Right kidney (tissue), 9 donors: ENCODE data around the gene RSPO1.
"Not testable (repeated sequence)": the region's sequence is repeated elsewhere in the genome, so short reads cannot be mapped to it uniquely, and the experiment has no call there.

Experiments
- DNase-seq: peaks from one replicate; pipeline ENCODE4 v3.0.0-alpha.2; 2016
- long read RNA-seq, 8 donors: transcript quantifications; one replicate each; lab custom pipeline, GENCODE V29; 2026

The RSPO1 gene
- long read RNA-seq, donor 1, partial matches to known transcripts: 0 of 3 reads
- long read RNA-seq, donor 1, other reads (novel, unspliced or antisense): 0 of 3 reads
- long read RNA-seq, donor 2: 0 reads
- long read RNA-seq, donor 3, partial matches to known transcripts: 0 of 1 reads
- long read RNA-seq, donor 3, other reads (novel, unspliced or antisense): 0 of 1 reads
- long read RNA-seq, donor 4, partial matches to known transcripts: 0 of 1 reads
- long read RNA-seq, donor 4, other reads (novel, unspliced or antisense): 0 of 1 reads
- long read RNA-seq, donor 5, partial matches to known transcripts: 0 of 1 reads
- long read RNA-seq, donor 5, other reads (novel, unspliced or antisense): 0 of 1 reads
- long read RNA-seq, donor 6: 0 reads
- long read RNA-seq, donor 7, partial matches to known transcripts: 0 of 2 reads
- long read RNA-seq, donor 7, other reads (novel, unspliced or antisense): 0 of 2 reads
- long read RNA-seq, donor 8, partial matches to known transcripts: 0 of 1 reads
- long read RNA-seq, donor 8, other reads (novel, unspliced or antisense): 0 of 1 reads

DNA sequence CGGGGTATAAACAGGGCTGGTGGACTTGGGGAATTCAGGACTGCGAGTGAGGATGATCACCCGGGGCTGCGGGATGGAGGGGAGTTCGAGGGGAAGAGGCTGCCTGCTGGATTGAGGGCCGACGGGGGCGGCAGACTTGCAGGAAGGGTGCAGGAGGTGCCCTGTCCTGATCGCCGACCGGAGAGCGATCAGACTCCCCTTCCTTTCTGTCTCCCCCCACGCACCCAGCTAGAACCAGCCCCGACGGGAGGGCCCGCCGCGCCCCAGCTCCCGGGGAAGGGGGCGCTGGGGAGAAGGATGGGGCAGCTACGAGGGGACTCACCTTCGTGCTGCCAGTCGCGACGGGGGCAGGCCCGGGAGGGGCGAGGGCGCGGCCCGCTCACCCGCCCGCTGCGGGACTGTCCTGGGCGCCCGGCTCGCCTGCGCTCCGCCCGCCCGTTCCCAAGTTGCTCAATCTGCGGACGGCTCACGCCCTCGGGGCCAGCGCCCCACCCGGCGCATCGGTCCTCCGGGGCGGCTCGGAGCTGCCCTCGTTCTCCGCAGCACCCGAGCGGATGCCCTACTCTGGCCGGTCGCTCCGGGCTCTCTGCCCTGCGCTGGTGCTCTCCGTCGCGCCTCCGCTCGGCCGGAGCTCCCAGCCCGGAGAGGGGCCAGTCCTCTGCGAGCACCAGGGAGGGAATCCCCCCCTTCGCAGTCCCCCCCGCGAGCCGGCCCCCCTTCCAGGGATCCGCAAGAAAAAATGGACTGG lies at the start of gene RSPO1:
TSS of gene RSPO1 (minus strand) at position 649 of the 748 bp plus-strand sequence. CDS start 5,231 bp downstream, outside the sequence.
- DNase-seq: peak; percentile 69

DNA sequence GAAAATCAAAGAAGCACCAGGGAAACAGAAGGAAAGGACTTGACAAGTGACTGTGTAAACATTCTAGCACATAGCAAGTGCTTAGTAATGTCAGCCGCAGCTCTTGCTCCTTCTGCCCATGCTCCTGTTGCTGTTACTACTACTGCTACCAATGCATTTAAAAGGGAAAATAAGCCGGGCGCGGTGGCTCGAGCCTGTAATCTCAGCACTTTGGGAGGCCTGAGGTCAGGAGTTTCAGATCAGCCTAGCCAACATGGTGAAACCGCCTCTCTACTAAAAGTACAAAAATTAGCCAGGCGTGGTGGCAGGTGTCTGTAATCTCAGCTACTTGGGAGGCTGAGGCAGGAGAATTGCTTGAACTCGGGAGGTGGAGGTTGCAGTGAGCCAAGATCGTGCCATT lies 49.5 kb upstream of the RSPO1 start:
- not testable (repeated sequence) for DNase-seq

- peak; percentile 51 for DNase-seq
Measured at GRCh38 chr1:37682334-37682987, 47.8 kb upstream of the RSPO1 start.

DNA sequence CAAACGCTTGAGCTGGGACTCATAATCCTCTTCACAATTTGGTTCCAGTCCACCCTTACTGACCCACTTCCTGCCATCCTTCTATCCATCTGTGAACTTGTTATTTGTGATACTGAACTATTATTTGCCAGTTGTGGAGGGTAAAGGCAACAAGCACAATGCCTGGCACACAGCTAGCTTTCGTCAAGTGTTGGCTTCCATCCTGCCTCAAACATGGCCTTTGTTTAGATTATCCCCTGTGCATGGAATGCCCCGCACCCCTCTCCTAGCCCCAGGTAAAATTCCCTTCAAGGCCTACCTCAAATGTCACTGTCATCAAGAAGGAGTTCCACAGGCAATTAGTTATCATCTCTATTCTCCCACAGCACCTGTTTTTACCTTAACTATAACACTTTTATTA lies 46.2 kb upstream of the RSPO1 start:
- no peak for DNase-seq

DNA sequence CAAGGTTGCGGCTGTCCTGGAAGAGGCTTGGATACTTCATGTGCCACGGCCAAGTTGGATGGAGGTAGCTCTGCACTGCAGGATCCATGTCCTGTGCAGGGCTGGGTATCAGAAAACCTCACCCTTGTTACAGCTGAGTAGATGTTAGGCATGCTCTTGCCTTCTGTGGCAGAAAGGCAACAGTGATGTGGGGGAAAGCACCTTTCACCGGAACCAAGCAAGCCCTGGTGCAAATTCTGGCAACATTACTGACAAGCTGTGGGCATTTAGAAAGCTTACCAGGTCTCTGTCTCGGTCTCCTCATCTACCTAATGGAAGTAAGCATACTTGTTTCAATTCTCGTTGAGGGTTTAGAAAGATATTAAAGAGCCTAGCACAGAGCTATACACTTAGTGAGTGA lies 43.1 kb upstream of the RSPO1 start:
- no peak for DNase-seq

DNA sequence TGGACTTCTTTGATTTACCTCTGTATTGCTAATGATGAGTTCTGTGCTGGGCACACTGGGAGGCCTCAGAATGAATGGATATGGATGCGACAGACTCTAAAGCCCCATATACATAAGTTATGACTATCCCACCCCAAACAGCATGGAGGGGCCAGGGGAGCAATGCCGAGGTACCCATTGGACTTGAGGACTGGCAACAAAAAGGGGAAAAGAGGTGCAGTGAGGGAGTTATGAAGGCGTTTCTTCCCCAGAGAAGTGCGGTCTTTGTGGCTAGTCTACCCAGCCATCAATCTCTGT lies 42.4 kb upstream of the RSPO1 start:
- DNase-seq: no peak

- DNase-seq: peak; percentile 42
Measured at GRCh38 chr1:37676281-37677142, 41.8 kb upstream of the RSPO1 start.

DNA sequence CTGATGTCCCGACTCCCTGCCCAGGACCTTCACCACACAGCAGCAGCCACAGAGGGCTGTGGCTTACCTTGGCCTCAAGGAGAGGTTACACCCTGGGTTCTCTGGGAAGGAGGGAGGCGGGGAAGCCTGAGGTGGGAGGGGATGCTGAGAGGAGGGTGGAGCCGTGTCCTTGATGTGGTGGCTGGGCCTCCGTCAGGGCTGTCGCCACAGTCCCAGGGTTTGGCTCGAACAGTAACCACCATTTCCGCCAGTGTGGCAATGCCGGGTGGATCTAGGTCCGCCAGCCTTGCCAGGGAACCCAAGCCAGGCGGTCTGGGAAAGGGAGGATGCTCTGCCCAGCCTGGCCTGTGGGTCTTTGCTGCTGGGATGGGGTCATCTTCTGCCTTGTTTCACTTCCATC lies 39.2 kb upstream of the RSPO1 start:
- DNase-seq: no peak

DNA sequence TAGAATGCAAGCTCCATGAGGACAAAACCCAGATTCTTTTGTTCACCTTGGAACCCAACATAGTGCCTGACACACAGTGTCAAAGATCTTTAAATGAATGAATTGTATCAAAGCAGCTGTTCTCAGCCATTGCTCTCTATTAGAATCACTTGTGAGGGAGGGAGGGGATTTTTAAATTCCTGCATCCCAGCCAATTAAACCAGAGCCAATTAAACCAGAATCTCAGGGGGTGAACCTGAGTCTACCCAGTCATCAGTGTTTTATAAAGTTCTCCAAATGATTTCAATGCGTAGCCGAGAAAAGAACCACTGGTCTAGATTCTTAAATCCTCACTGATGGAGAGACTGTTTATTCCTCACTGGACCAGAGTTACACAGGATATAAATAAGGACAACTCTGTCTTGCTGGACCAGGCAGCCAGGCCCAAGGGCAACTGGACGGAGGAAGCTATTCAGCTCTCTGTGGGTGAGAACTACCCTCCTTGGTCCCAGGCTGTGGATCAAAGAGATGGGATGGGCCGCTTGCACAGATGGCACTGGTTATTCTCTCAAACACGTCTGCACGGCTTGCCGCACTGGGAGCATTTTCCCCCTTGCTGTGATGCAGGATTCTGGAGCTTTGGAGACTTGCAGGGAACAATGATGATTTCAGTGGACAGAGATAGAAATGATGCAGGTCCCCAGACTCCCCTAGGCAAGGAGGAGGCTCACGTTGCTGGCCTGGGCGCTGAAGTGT lies 37.6 kb upstream of the RSPO1 start:
- DNase-seq: no peak

DNA sequence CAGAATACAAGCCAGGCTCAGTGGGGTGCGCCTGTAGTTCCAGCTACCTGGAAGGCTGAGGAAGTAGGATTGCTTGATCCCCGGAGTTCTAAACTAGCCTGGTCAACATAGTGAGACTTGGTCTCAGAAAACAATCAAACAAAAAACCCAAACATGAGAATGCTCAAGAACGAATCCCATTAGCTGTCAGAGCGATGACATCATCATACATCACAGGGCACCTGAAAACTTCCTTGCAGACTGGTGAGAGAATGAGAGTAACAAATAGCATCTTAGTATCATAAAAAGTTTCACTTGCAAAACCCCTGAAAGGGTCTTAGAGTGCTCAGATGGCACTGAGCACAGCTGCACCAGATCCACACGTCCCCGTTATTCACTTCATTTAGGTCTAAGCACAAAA lies 36.6 kb upstream of the RSPO1 start:
- DNase-seq: no peak

GRCh38 chr1:37670133-37670532 lies 35.4 kb upstream of the RSPO1 start:
- no peak for DNase-seq

- DNase-seq: no peak
Measured at GRCh38 chr1:37667023-37667671, 32.5 kb upstream of the RSPO1 start.

DNA sequence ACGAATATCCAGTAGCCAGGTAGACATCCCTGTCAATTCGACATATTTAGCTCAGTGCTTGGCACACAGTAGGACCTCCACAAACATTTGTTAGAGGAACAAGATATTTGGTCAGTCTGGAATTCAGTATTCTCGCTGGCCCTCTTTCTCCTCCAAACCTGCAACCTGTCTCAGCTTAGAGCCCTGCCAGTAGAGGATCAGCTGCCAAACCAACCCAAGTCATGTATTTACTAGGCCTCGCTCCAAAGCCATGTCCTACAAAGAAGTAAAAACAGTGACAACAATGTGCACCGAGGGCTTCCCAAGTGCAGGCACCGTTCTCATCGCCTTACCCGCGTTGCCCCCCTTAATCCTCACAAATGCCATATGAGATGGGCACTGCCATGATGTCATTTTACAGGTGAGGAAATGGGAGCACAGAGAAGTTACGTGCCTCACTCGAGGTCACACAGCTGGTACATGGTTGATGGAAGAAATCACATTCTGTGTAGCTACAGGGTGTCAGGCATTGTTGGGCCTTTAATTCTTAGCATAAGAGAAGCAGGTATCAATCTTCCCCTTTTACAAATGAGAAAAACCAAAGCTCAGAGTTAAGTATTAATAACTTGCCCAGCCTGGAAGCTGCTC lies 31.7 kb upstream of the RSPO1 start:
- no peak for DNase-seq

GRCh38 chr1:37663426-37664000 lies 28.8 kb upstream of the RSPO1 start:
- DNase-seq: no peak

DNA sequence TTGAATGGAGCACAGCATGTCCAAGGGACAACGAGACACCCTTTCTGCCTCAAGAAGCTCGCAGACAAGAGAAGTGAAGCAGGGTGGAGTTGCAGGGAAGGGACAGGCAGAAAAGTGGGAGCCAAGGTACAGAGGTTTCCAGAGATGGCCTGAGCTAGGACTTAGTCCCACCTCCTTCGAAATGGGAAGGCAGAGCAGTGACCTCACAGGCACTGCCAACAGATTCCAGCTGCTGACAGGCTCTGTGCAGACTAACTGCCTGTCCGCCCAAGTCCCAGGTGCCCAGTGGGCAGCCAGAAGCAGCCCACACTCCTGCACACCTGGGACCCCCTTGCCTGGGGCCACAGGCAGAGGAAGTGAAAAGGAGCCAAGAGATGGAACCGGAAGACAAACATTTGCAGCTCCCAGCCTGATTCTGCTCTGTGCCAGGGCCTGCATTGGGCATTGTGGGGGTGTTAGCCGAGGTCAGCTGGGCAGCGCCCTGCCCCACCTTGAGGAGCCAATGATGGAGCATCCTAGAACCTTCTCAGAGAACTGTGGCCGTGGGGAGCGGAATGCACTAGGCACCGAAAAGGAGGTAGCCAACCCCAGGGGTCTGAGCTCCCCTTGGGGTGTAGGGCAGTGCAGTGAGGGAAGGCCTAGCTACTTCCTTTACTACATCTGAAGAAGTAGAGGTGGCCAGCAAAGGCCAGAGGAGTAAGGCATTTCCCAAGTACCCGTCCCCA lies 27.5 kb upstream of the RSPO1 start:
- no peak for DNase-seq

GRCh38 chr1:37661401-37661800 lies 26.7 kb upstream of the RSPO1 start:
- no peak for DNase-seq

- DNase-seq: no peak
Measured at GRCh38 chr1:37660664-37661063, 26.0 kb upstream of the RSPO1 start.

GRCh38 chr1:37658486-37658885 lies 23.8 kb upstream of the RSPO1 start:
- DNase-seq: no peak
